HL-60 (cell line): ENCODE results near the gene SERP2.

Experiments
- CTCF ChIP-seq: IDR thresholded peaks from one replicate; pipeline ENCODE4 v1.5.1; 2011; ENCODE audit warnings: low read length, control low read depth, inconsistent platforms; ENCODE audit not compliant: insufficient read depth
- POLR2AphosphoS5 ChIP-seq: IDR thresholded peaks from 2 replicates; pipeline ENCODE4 v1.6.1; 2012; ENCODE audit warnings: low read depth

GRCh38 chr13:44384778-44385177, 11.2 kb downstream of the SERP2 start:
- TF ChIP-seq POLR2AphosphoS5, result no peak
- no peak for TF ChIP-seq CTCF
